ENCODE data around the gene TRABD2A. TPM values are rescaled to one million over a fixed set of nuclear protein-coding genes. Genes with fewer than 3 reads are reported as not detected.

TRABD2A gene, protein sequence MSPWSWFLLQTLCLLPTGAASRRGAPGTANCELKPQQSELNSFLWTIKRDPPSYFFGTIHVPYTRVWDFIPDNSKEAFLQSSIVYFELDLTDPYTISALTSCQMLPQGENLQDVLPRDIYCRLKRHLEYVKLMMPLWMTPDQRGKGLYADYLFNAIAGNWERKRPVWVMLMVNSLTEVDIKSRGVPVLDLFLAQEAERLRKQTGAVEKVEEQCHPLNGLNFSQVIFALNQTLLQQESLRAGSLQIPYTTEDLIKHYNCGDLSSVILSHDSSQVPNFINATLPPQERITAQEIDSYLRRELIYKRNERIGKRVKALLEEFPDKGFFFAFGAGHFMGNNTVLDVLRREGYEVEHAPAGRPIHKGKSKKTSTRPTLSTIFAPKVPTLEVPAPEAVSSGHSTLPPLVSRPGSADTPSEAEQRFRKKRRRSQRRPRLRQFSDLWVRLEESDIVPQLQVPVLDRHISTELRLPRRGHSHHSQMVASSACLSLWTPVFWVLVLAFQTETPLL
- 10 to 100 TPM in 1 of 2 donors, under 1 TPM in 1; 0.84 to 10.3 TPM for total RNA-seq
- under 1 TPM; 0.26 to 0.27 TPM for polyA plus RNA-seq

DNA sequence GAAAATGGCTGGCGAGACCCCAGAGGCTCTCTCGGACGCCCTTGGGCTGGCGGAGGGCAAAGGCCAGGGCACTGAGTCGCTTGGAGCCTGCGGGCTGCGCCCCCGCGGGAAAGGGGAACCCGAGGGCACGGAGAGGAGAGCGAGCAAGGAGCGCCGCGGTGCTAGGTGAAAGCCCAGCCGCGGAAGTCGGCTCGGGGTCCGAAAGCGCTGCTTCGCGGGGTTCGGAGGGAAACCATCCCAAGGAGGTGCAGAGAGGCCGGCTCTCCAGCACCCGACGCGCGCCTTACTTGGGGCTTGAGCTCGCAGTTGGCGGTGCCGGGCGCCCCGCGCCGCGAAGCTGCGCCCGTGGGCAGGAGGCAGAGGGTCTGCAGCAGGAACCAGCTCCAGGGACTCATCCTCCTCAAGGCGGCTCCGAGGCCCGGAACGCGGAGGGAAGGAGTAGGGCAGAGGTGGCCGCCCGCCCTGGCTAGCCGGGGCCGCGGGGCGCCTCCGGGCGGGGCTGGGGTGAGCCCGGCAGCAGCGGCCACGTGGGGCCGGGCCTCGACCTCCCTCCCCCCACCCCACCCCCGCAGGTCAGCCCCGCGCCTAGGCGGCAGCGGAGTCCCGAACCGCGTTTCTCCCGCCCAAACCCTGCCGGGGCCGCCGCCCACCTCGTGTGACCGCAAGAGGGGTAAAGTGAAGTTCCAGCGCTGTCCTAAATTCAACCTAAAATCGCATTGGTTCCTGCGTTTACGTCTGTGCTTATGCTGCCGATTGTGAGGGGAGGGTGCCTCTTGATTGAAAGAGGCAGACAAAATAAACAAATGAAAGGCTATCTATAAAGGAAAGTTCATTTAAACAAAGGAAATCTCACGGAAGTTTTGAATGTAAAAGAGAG lies at the start of gene TRABD2A:
TRABD2A (minus strand) TSS at position 440 of the 877 bp plus-strand sequence; CDS start at position 395, 45 bp downstream.
- Histone ChIP-seq H3K4me1 (ENCODE audit: control insufficient read depth in 4 of 4, insufficient read depth in 4 of 4, low read length in 3 of 4) (peaks cover 8 to 28% (median 25%) of the 10 kb centered on the region in 4 donors), H3K9ac (ENCODE audit: low read depth in 1 of 2, low read length in 2 of 2) (peak within 1 kb of the TSS; percentile 41 to 52), H3K27ac (ENCODE audit: low read depth in 1 of 2, low read length in 2 of 2) (no peak within 1 kb of the TSS), H3K27me3 (ENCODE audit: control insufficient read depth in 4 of 4, insufficient read depth in 4 of 4, low read length in 3 of 4) (no peaks in the 10 kb centered on the region), H3K36me3 (ENCODE audit: control insufficient read depth in 4 of 4, insufficient read depth in 3 of 4, low read depth in 1 of 4, low read length in 3 of 4) (no peaks in the 10 kb centered on the region), H3K4me3 (ENCODE audit: low read depth in 1 of 3, low read length in 3 of 3) (peak within 1 kb of the TSS; percentile 55 to 66 (median 57)), H3K9me3 (ENCODE audit: control insufficient read depth in 4 of 4, low read length in 3 of 4) (no peaks in the 10 kb centered on the region)
- WGBS, result under 1% methylated on average over 77 of the region's 77 CpGs
- DNase-seq (ENCODE audit: low spot score), result no peak
- TF ChIP-seq, protein P1, sequence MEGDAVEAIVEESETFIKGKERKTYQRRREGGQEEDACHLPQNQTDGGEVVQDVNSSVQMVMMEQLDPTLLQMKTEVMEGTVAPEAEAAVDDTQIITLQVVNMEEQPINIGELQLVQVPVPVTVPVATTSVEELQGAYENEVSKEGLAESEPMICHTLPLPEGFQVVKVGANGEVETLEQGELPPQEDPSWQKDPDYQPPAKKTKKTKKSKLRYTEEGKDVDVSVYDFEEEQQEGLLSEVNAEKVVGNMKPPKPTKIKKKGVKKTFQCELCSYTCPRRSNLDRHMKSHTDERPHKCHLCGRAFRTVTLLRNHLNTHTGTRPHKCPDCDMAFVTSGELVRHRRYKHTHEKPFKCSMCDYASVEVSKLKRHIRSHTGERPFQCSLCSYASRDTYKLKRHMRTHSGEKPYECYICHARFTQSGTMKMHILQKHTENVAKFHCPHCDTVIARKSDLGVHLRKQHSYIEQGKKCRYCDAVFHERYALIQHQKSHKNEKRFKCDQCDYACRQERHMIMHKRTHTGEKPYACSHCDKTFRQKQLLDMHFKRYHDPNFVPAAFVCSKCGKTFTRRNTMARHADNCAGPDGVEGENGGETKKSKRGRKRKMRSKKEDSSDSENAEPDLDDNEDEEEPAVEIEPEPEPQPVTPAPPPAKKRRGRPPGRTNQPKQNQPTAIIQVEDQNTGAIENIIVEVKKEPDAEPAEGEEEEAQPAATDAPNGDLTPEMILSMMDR (IDR thresholded peaks at IDR 0.05; ENCODE audit: low read depth, low read length, missing input control), result no peak
- TF ChIP-seq NR2F2 (IDR thresholded peaks at IDR 0.05) (no peak), RXRA (IDR thresholded peaks at IDR 0.05) (no peak), YY1 (IDR thresholded peaks at IDR 0.05) (no peak), HNF4A (conservative IDR thresholded peaks at IDR 0.05) (no peak), FOXA1 (IDR thresholded peaks at IDR 0.05) (no peak), FOXA2 (IDR thresholded peaks at IDR 0.05) (no peak), GABPA (IDR thresholded peaks at IDR 0.05 in 1 of 2, conservative IDR thresholded peaks at IDR 0.05 in 1 of 2) (no peak), MAX (IDR thresholded peaks at IDR 0.05) (no peak), TAF1 (conservative IDR thresholded peaks at IDR 0.05) (no peak), SP1 (IDR thresholded peaks at IDR 0.05) (no peak), HNF4G (IDR thresholded peaks at IDR 0.05) (no peak), RAD21 (IDR thresholded peaks at IDR 0.05) (no peak)
- TF ChIP-seq, protein P2, sequence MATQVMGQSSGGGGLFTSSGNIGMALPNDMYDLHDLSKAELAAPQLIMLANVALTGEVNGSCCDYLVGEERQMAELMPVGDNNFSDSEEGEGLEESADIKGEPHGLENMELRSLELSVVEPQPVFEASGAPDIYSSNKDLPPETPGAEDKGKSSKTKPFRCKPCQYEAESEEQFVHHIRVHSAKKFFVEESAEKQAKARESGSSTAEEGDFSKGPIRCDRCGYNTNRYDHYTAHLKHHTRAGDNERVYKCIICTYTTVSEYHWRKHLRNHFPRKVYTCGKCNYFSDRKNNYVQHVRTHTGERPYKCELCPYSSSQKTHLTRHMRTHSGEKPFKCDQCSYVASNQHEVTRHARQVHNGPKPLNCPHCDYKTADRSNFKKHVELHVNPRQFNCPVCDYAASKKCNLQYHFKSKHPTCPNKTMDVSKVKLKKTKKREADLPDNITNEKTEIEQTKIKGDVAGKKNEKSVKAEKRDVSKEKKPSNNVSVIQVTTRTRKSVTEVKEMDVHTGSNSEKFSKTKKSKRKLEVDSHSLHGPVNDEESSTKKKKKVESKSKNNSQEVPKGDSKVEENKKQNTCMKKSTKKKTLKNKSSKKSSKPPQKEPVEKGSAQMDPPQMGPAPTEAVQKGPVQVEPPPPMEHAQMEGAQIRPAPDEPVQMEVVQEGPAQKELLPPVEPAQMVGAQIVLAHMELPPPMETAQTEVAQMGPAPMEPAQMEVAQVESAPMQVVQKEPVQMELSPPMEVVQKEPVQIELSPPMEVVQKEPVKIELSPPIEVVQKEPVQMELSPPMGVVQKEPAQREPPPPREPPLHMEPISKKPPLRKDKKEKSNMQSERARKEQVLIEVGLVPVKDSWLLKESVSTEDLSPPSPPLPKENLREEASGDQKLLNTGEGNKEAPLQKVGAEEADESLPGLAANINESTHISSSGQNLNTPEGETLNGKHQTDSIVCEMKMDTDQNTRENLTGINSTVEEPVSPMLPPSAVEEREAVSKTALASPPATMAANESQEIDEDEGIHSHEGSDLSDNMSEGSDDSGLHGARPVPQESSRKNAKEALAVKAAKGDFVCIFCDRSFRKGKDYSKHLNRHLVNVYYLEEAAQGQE (IDR thresholded peaks at IDR 0.05), result no peak
- TF ChIP-seq, protein P3, sequence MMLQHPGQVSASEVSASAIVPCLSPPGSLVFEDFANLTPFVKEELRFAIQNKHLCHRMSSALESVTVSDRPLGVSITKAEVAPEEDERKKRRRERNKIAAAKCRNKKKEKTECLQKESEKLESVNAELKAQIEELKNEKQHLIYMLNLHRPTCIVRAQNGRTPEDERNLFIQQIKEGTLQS (IDR thresholded peaks at IDR 0.05), result no peak
- TF ChIP-seq, protein P4, sequence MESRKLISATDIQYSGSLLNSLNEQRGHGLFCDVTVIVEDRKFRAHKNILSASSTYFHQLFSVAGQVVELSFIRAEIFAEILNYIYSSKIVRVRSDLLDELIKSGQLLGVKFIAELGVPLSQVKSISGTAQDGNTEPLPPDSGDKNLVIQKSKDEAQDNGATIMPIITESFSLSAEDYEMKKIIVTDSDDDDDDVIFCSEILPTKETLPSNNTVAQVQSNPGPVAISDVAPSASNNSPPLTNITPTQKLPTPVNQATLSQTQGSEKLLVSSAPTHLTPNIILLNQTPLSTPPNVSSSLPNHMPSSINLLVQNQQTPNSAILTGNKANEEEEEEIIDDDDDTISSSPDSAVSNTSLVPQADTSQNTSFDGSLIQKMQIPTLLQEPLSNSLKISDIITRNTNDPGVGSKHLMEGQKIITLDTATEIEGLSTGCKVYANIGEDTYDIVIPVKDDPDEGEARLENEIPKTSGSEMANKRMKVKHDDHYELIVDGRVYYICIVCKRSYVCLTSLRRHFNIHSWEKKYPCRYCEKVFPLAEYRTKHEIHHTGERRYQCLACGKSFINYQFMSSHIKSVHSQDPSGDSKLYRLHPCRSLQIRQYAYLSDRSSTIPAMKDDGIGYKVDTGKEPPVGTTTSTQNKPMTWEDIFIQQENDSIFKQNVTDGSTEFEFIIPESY (IDR thresholded peaks at IDR 0.05), result no peak

Measured in liver (tissue), 9 donors.